Fibroblast of mammary gland (primary cell): ENCODE measurements around the gene ITGB2.

Experiments
- DNase-seq: peaks from one replicate; pipeline ENCODE4 v3.0.0-alpha.2; 2010; ENCODE audit warnings: low read depth
- H3K4me3 ChIP-seq: 2 replicates; pipeline ENCODE4 v1.5.1; 2011; ENCODE audit warnings: low read depth, mild to moderate bottlenecking, low read length, moderate library complexity; ENCODE audit not compliant: control insufficient read depth
- CTCF ChIP-seq: conservative IDR thresholded peaks from 2 replicates; pipeline ENCODE4 v1.5.1; 2011; ENCODE audit warnings: low read depth, low read length, inconsistent platforms; ENCODE audit not compliant: control insufficient read depth, insufficient read depth

ITGB2 gene

GRCh38 chr21:44853601-44854390, 66.9 kb downstream of the ITGB2 start:
- no peak for DNase-seq
- TF ChIP-seq CTCF: no peak
- no peak overlapping the region for H3K4me3 ChIP-seq

GRCh38 chr21:44850905-44851657, 69.6 kb downstream of the ITGB2 start:
- DNase-seq: no peak
- TF ChIP-seq CTCF: no peak
- H3K4me3 ChIP-seq: no peak overlapping the region

- H3K4me3 ChIP-seq: no peak overlapping the region
- DNase-seq: no peak
- TF ChIP-seq CTCF: no peak
Observed at GRCh38 chr21:44850208-44850800, 70.4 kb downstream of the ITGB2 start.

GRCh38 chr21:44849616-44850130, 71.0 kb downstream of the ITGB2 start:
- no peak for DNase-seq
- no peak for TF ChIP-seq CTCF
- H3K4me3 ChIP-seq: no peak overlapping the region

- no peak for DNase-seq
- no peak overlapping the region for H3K4me3 ChIP-seq
- no peak for TF ChIP-seq CTCF
Observed at GRCh38 chr21:44848821-44849521, 71.7 kb downstream of the ITGB2 start.
